H1 (cell line): ENCODE measurements around the gene ADSS1. TPM values are rescaled to one million over a fixed set of nuclear protein-coding genes. Genes with fewer than 3 reads are reported as not detected.

Experiments
- CTCF ChIA-PET: fragments of 300-600 bp; sonication (Branson Sonifier 250); formaldehyde crosslinking; loops from one replicate; lab custom pipeline; 2021; ENCODE audit not compliant: partially characterized antibody; lab: Charles Lee
- POLR2A ChIA-PET: fragments of 300-600 bp; sonication (Branson Sonifier 250); formaldehyde crosslinking; loops from one replicate; lab custom pipeline; 2021; ENCODE audit warnings: inconsistent platforms; ENCODE audit not compliant: partially characterized antibody; lab: Charles Lee
- DNase-seq, 2 experiments: peaks; one replicate each; pipeline versions ENCODE4 v3.0.0 to v3.0.0-alpha.2; 2010 to 2022; ENCODE audit warnings: low spot score in 2 of 2, low read depth in 1 of 2, mixed read lengths in 1 of 2
- FAIRE-seq: peaks from 2 replicates; lab custom pipeline; 2011; peaks lifted over from hg19 to GRCh38; lab: Jason Lieb, UNC
- H2AFZ ChIP-seq: 2 replicates; pipeline ENCODE4 v1.8.1; 2012; ENCODE audit warnings: low read length, inconsistent platforms
- H2AK5ac ChIP-seq: 2 replicates; pipeline ENCODE4 v1.6.1; 2013; ENCODE audit warnings: low read depth, low read length
- H2BK120ac ChIP-seq: replicated peaks from 2 replicates; pipeline ENCODE3; 2013; ENCODE audit warnings: low read depth, low read length, inconsistent platforms
- H2BK12ac ChIP-seq: 2 replicates; pipeline ENCODE4 v1.6.1; 2013; ENCODE audit warnings: low read depth, low read length
- H2BK15ac ChIP-seq: 2 replicates; pipeline ENCODE4 v1.6.1; 2013; ENCODE audit warnings: low read length
- H2BK20ac ChIP-seq: 2 replicates; pipeline ENCODE4 v1.6.1; 2013; ENCODE audit warnings: low read length
- H2BK5ac ChIP-seq: 2 replicates; pipeline ENCODE4 v1.6.1; 2013; ENCODE audit warnings: low read depth, low read length
- H3K14ac ChIP-seq: 2 replicates; pipeline ENCODE4 v1.6.1; 2013; ENCODE audit warnings: inconsistent platforms; ENCODE audit not compliant: insufficient read length
- H3K18ac ChIP-seq: 2 replicates; pipeline ENCODE4 v1.6.1; 2013; ENCODE audit warnings: low read length; ENCODE audit errors: extremely low read depth
- H3K23ac ChIP-seq: 2 replicates; pipeline ENCODE4 v1.6.1; 2013; ENCODE audit warnings: inconsistent platforms; ENCODE audit not compliant: insufficient read length
- H3K23me2 ChIP-seq: 2 replicates; pipeline ENCODE4 v1.6.1; 2013; ENCODE audit warnings: low read depth, low read length
- H3K27ac ChIP-seq: 2 replicates; pipeline ENCODE4 v1.6.1; 2011; ENCODE audit warnings: low read depth, low read length, inconsistent platforms
- H3K27me3 ChIP-seq, 4 experiments: replicated peaks in 1 of 4; 1 replicate in 1 of 4; 2 replicates in 3 of 4; pipeline versions ENCODE4 v1.6.1 to v1.8.1; 2011 to 2013; ENCODE audit warnings: low read length in 3 of 4, mild to moderate bottlenecking in 3 of 4, inconsistent platforms in 2 of 4, mixed read lengths in 2 of 4, moderate library complexity in 1 of 4; ENCODE audit not compliant: control insufficient read depth in 3 of 4, insufficient read depth in 3 of 4; ENCODE audit errors: extremely low read depth in 1 of 4
- H3K36me3 ChIP-seq, 4 experiments: 2 replicates each; pipeline versions ENCODE4 v1.6.1 to v1.8.1; 2011 to 2013; ENCODE audit warnings: mild to moderate bottlenecking in 4 of 4, low read length in 3 of 4, moderate library complexity in 2 of 4, control low read depth in 1 of 4, inconsistent platforms in 1 of 4; ENCODE audit not compliant: insufficient read depth in 4 of 4, control insufficient read depth in 2 of 4
- H3K4ac ChIP-seq: replicated peaks from 2 replicates; pipeline ENCODE3; 2013; ENCODE audit warnings: low read length, low read depth, mixed read lengths, inconsistent platforms; ENCODE audit not compliant: insufficient read length
- H3K4me1 ChIP-seq, 4 experiments: replicated peaks in 1 of 4; 1 replicate in 1 of 4; 2 replicates in 3 of 4; pipeline versions ENCODE4 v1.6.1 to v1.8.1; 2011 to 2013; ENCODE audit warnings: low read length in 3 of 4, inconsistent platforms in 2 of 4, mixed read lengths in 1 of 4; ENCODE audit not compliant: insufficient read depth in 4 of 4, control insufficient read depth in 3 of 4
- H3K4me2 ChIP-seq, 2 experiments: 2 replicates each; pipeline versions ENCODE4 v1.6.1 to v1.8.1; 2011 to 2013; ENCODE audit warnings: low read depth in 2 of 2, low read length in 2 of 2, control low read depth in 1 of 2, inconsistent platforms in 1 of 2, mild to moderate bottlenecking in 1 of 2; ENCODE audit not compliant: insufficient read depth in 1 of 2
- H3K4me3 ChIP-seq, 4 experiments: fragments of 200-600, 300-600 bp in 1 of 4; sonication (generic), shearing (Covaris generic), sonication (Bioruptor Twin) in 1 of 4; 2 replicates each; pipeline versions ENCODE4 v1.5.1 to v1.8.1; 2011 to 2016; ENCODE audit warnings: low read length in 4 of 4, low read depth in 3 of 4, control low read depth in 2 of 4, inconsistent platforms in 2 of 4, mild to moderate bottlenecking in 2 of 4, mixed read lengths in 1 of 4, moderate library complexity in 1 of 4; ENCODE audit not compliant: insufficient read depth in 2 of 4; ENCODE audit errors: extremely low read depth in 1 of 4
- H3K56ac ChIP-seq: replicated peaks from 2 replicates; pipeline ENCODE3; 2013; ENCODE audit warnings: low read depth, mild to moderate bottlenecking, mixed read lengths, low read length, inconsistent platforms; ENCODE audit not compliant: insufficient read length
- H3K79me1 ChIP-seq: 2 replicates; pipeline ENCODE4 v1.6.1; 2013; ENCODE audit warnings: low read depth, low read length, control low read depth
- H3K79me2 ChIP-seq, 2 experiments: 2 replicates each; pipeline versions ENCODE4 v1.6.1 to v1.8.1; 2012 to 2013; ENCODE audit warnings: low read length in 2 of 2, mild to moderate bottlenecking in 2 of 2, inconsistent platforms in 1 of 2; ENCODE audit not compliant: insufficient read depth in 2 of 2, control insufficient read depth in 1 of 2
- H3K9ac ChIP-seq, 4 experiments: replicated peaks in 1 of 4; 1 replicate in 1 of 4; 2 replicates in 3 of 4; pipeline versions ENCODE4 v1.6.1 to v1.8.1; 2011 to 2013; ENCODE audit warnings: low read depth in 3 of 4, low read length in 3 of 4, control low read depth in 2 of 4, mild to moderate bottlenecking in 2 of 4, moderate library complexity in 2 of 4, inconsistent platforms in 1 of 4; ENCODE audit errors: extremely low read depth in 1 of 4
- H3K9me3 ChIP-seq, 2 experiments: 2 replicates each; pipeline versions ENCODE4 v1.6.1 to v1.8.1; 2012 to 2013; ENCODE audit warnings: mild to moderate bottlenecking in 2 of 2, moderate library complexity in 2 of 2, control low read depth in 1 of 2, inconsistent platforms in 1 of 2, low read depth in 1 of 2, low read length in 1 of 2, mixed read lengths in 1 of 2; ENCODE audit not compliant: insufficient read depth in 2 of 2
- H4K20me1 ChIP-seq, 2 experiments: replicated peaks in 1 of 2; 2 replicates each; pipeline versions ENCODE3 to v1.8.1; 2011 to 2013; ENCODE audit warnings: inconsistent platforms in 2 of 2, low read length in 2 of 2, mild to moderate bottlenecking in 1 of 2; ENCODE audit not compliant: insufficient read depth in 2 of 2, control insufficient read depth in 1 of 2
- H4K5ac ChIP-seq: 2 replicates; pipeline ENCODE4 v1.6.1; 2013; ENCODE audit warnings: low read length, low read depth, mixed read lengths, inconsistent platforms; ENCODE audit not compliant: insufficient read length
- H4K8ac ChIP-seq: 2 replicates; pipeline ENCODE4 v1.8.0; 2013; ENCODE audit warnings: mild to moderate bottlenecking, moderate library complexity, low read length, inconsistent platforms; ENCODE audit not compliant: insufficient read depth; ENCODE audit errors: extremely low read depth
- H4K91ac ChIP-seq: replicated peaks from 2 replicates; pipeline ENCODE3; 2013; ENCODE audit warnings: low read length, mixed read lengths, inconsistent platforms; ENCODE audit not compliant: insufficient read length
- BRCA1 ChIP-seq: IDR thresholded peaks from 2 replicates; pipeline ENCODE4 v1.6.1; 2012; ENCODE audit warnings: low read depth, low read length, improper control_type of control experiment
- CEBPB ChIP-seq: IDR thresholded peaks from 2 replicates; pipeline ENCODE4 v1.6.1; 2012; ENCODE audit warnings: low read depth, low read length
- SP2 ChIP-seq: IDR thresholded peaks from 2 replicates; pipeline ENCODE4 v1.6.1; 2012; ENCODE audit warnings: mild to moderate bottlenecking, low read length, inconsistent platforms
- TAF7 ChIP-seq: optimal IDR thresholded peaks from 2 replicates; pipeline ENCODE3; 2011; ENCODE audit warnings: low read depth, mild to moderate bottlenecking, inconsistent platforms, low read length, moderate library complexity, borderline replicate concordance
- WGBS, 2 experiments: shearing (Covaris generic) in 1 of 2; methylation state at CpG; one replicate each; pipeline versions ENCODE4 v1.1.6 to v1.1.7; 2013 to 2015; ENCODE audit warnings: low lambda C conversion rate in 2 of 2, mixed read lengths in 2 of 2, inconsistent platforms in 1 of 2, low coverage in 1 of 2, missing lambda C conversion rate in 1 of 2; ENCODE audit not compliant: insufficient replicate concordance in 2 of 2, insufficient coverage in 1 of 2, insufficient read length in 1 of 2; ENCODE audit errors: extremely low coverage in 1 of 2, missing lambda C conversion rate in 1 of 2; 5-methylcytosine and 5-hydroxymethylcytosine counted together
- polyA plus RNA-seq, 7 experiments: library from polyadenylated mRNA; depleted of rRNA in 3 of 7; stranded (reverse) in 5 of 7; unstranded in 2 of 7; fragments of >200 nt in 5 of 7; fragments of 200-250 nt in 2 of 7; gene quantifications; 1 replicate in 5 of 7; 2 replicates in 1 of 7; 4 replicates in 1 of 7; pipeline versions ENCODE4 v1.2.1 to v1.2.3, GENCODE V29; 2011 to 2013; ENCODE audit warnings: missing spikeins in 2 of 7, mixed read lengths in 2 of 7
- total RNA-seq: library from RNA; stranded (reverse); fragmentation: NEBNext Ultra II Directional; extraction: Animal tissue kit (Norgen Biotek cat#: 25700); gene quantifications from 2 replicates; pipeline ENCODE4 v1.2.1, GENCODE V29; 2021
- TF ChIP-seq, protein P1 (sequence below): IDR thresholded peaks from 2 replicates; pipeline ENCODE4 v1.6.1; 2012; ENCODE audit warnings: inconsistent platforms
- TF ChIP-seq, protein P2 (sequence below): IDR thresholded peaks from 2 replicates; pipeline ENCODE4 v1.6.1; 2011; ENCODE audit warnings: low read length, improper control_type of control experiment

The ADSS1 gene
- total and polyA plus RNA-seq, 2 of the 8 experiments (the other 6 are each of a cell fraction or from before 2014, with no cell fraction given): 7.1 to 7.9 TPM

GRCh38 chr14:104735830-104736642 lies 12.0 kb downstream of the ADSS1 start:
- Histone ChIP-seq H2AFZ (no peak overlapping the region), H2BK12ac (no peak overlapping the region), H3K9ac (no peak overlapping the region; a peak in 1 of 7 replicates), H3K4me1 (no peaks in the 10 kb centered on the region; a peak in 2 of 7 replicates), H2BK120ac (no peak overlapping the region), H4K20me1 (peaks cover 0 to 9% of the 10 kb centered on the region in 2 experiments), H3K36me3 (peaks cover 0 to 4% (median 0%) of the 10 kb centered on the region in 4 experiments; a peak in 1 of 8 replicates), H3K23ac (no peak overlapping the region), H2BK15ac (no peak overlapping the region), H2AK5ac (no peak overlapping the region), H3K27ac (no peak overlapping the region), H2BK5ac (no peak overlapping the region), H2BK20ac (no peak overlapping the region), H3K14ac (no peak overlapping the region), H3K9me3 (no peaks in the 10 kb centered on the region), H3K4ac (no peak overlapping the region), H3K23me2 (no peaks in the 10 kb centered on the region), H4K8ac (peak overlapping the region; percentile 68; the same call in 1 of the 2 replicates), H4K91ac (no peak overlapping the region), H3K4me2 (no peak overlapping the region), H3K4me3 (no peak overlapping the region), H3K27me3 (peaks cover 0 to 5% (median 0%) of the 10 kb centered on the region in 4 experiments; a peak in 2 of 7 replicates), H3K79me2 (no peaks in the 10 kb centered on the region), H3K79me1 (no peaks in the 10 kb centered on the region), H3K18ac (no peak overlapping the region), H4K5ac (no peak overlapping the region), H3K56ac (no peak overlapping the region)
- ChIA-PET POLR2A (interaction anchor here (0.7 to 2.1 kb wide), 4 partner anchors 9 to 53 kb away, joined by 3 to 6 read pairs (median 4); no protein-coding TSS in a partner anchor), CTCF (interaction anchor here (0.7 to 4.6 kb wide), 4 partner anchors 10 to 1045 kb away, joined by 3 to 18 read pairs (median 6); partner anchors contain the start of gene ADSS1)
- FAIRE-seq (no peak), DNase-seq (no peak)
- WGBS, 2 experiments: 94% methylated on average over 26 of the region's 26 CpGs; no CpG with 5 or more reads in 1 of the 2 experiments
- TF ChIP-seq SP2 (no peak), TAF7 (no peak), BRCA1 (no peak), CEBPB (no peak)
- TF ChIP-seq, protein P1, sequence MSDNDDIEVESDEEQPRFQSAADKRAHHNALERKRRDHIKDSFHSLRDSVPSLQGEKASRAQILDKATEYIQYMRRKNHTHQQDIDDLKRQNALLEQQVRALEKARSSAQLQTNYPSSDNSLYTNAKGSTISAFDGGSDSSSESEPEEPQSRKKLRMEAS: no peak
- TF ChIP-seq, protein P2, sequence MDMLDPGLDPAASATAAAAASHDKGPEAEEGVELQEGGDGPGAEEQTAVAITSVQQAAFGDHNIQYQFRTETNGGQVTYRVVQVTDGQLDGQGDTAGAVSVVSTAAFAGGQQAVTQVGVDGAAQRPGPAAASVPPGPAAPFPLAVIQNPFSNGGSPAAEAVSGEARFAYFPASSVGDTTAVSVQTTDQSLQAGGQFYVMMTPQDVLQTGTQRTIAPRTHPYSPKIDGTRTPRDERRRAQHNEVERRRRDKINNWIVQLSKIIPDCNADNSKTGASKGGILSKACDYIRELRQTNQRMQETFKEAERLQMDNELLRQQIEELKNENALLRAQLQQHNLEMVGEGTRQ: no peak
